ENCODE data around the gene SS18L1.

GRCh38 chr20:62164879-62165761 is 21.6 kb downstream of the SS18L1 start:
- no peak for TF ChIP-seq EZH2 (IDR thresholded peaks at IDR 0.05; ENCODE audit: low read depth, unreplicated experiment)
- no peak for TF ChIP-seq CTCF (conservative IDR thresholded peaks at IDR 0.05; ENCODE audit: low read depth in 2 of 2)
